GM10266 (cell line): ENCODE data around the gene ATP11A.

ENCODE experiments used
- DNase-seq: peaks from one replicate; pipeline ENCODE4 v3.0.0; 2012; ENCODE audit errors: extremely low spot score
- CTCF ChIP-seq: IDR thresholded peaks from 2 replicates; pipeline ENCODE4 v1.5.1; 2012; ENCODE audit warnings: mild to moderate bottlenecking, low read depth; ENCODE audit not compliant: control insufficient read depth, insufficient read depth; ENCODE audit errors: missing control alignments

ATP11A gene

DNA sequence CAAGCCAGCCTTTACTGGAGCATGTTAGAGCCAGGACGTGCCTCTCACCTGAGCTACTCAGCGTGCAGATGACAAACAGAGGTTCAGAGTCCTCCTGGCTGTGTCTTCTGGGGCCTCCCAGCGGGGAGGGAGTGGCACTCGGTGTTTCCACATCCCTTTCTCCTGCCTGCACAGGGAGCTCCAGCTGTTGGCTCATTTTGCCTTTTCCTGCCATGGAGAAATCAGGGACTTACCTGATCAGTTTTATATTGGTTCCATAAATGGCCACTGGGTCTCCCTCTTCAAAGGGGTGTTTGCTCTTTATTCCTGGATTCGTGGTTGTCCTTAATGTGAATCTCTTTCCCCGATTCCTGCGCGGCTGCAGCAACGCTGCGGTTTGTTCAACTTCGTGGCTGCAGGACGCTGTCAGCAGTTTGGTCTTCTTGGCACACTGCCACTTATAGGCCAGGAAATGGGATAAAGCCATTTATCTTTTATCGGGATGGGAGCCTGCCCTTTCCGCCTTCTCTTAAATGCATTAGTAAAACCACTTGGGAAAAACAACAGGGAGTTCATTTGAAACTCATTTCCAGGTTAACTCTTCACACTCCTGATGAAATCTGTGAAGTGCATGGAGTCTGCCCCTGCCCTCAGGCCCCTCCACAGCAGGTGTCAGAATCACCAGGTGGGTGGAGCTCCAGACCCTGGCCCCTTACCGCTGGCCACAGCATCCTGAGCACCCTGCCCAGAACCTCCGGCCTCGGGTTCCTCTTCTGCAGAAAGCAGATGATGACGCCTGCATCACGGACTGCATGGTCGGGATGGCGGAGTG is 239.3 kb downstream of the ATP11A start:
- no peak for DNase-seq
- no peak for TF ChIP-seq CTCF

GRCh38 chr13:112929783-112930055 is 239.9 kb downstream of the ATP11A start:
- TF ChIP-seq CTCF = no peak
- DNase-seq = no peak

DNA sequence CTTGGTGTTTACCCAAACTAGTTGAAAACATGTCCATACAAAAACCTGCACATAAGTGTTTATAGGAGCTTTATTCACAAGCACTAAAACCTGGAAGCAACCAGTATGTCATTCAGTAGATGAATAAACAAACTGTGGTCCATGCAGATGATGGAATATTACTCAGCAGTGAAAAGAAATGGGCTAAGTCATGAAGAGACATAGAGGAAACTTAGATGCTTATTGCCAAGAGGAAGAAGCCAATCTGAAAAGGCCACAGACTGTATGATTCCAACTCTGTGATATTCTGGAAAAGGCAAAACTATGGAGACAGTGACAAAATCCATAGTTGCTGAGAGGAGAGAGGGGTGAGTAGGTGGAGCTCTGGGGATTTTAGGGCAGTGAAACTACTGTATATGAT is 240.4 kb downstream of the ATP11A start:
- TF ChIP-seq CTCF = no peak
- DNase-seq = no peak

DNA sequence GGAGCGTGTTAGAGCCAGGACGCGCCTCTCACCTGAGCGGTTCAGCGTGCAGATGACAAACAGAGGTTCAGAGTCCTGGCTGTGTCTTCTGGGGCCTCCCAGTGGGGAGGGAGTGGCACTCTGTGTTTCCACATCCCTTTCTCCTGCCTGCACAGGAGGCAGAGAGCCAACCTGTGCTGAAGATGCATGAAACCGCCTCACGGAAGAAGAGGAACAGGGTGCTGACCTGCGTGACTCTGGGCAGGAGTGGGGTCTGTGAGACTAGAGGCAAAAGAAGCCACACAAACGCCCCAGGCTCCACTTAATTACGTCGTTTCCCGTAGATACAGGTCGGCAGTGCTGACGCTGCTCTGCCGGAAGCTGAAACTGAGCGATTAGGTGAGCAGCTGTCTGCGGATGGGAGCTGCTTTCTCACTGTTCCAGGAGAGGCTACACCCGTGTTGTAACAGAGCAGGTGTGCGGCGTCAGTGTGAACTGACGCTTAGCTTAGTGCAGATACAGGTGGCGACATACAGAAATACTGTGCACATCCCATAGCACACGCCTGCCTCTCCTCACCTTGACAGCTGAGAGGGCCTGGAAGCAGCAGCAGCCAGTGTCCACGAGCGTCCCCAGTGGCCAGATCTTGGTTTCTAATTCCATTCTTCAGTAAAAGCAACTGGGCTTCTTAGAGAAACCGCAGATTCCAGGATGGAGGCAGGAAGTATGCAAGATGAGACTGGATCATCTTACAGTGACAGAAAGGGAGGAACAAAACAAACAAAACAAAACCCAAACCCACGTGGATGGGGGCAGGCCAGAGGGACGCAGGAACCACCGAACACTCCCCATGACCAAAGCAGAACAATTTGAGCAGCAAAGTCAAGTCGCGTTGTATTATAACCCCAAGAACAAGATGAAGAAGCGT is 241.4 kb downstream of the ATP11A start:
- DNase-seq = no peak
- TF ChIP-seq CTCF = no peak

GRCh38 chr13:112932971-112933370 is 243.1 kb downstream of the ATP11A start:
- TF ChIP-seq CTCF = no peak
- DNase-seq = no peak

DNA sequence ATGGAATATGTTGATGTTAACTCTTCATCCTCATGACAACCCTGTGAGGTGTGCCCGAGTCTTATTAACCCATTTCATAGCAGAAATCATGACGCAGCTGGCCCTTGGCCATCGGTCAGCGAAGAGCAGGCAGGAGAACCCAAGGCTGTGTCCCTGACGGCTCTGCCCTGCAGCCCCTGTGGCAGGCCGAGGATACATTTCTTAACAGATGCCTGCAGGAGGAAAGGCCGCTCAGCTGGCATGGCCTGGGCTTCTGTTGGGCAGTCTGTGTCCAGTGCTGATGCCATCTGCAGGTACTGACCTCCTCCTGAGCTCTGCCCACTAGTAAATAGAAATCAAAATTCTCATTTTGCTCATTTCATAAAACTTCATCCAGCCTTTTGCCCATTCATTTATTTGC is 243.8 kb downstream of the ATP11A start:
- TF ChIP-seq CTCF = no peak
- DNase-seq = no peak

GRCh38 chr13:112934078-112934477 is 244.2 kb downstream of the ATP11A start:
- no peak for TF ChIP-seq CTCF

More at GRCh38 chr13:112934078-112934477, 244.2 kb downstream of the ATP11A start:
- no peak for DNase-seq
